HEK293 (cell line): ENCODE results near the gene RTN4IP1.

Experiments
- KLF8 ChIP-seq: fragments of 450-650 bp; formaldehyde crosslinking; IDR thresholded peaks from 2 replicates; pipeline ENCODE4 v1.5.1; 2016; ENCODE audit warnings: missing biosample characterization, missing genetic modification characterization
- ZNF292 ChIP-seq: fragments of 450-650 bp; formaldehyde crosslinking; IDR thresholded peaks from 2 replicates; pipeline ENCODE4 v1.5.1; 2016; ENCODE audit warnings: low read depth, missing biosample characterization, missing genetic modification characterization, borderline replicate concordance
- TF ChIP-seq, protein P1 (sequence below): fragments of 450-650 bp; formaldehyde crosslinking; IDR thresholded peaks from 2 replicates; pipeline ENCODE4 v1.5.1; 2016; ENCODE audit warnings: missing biosample characterization, missing genetic modification characterization

DNA sequence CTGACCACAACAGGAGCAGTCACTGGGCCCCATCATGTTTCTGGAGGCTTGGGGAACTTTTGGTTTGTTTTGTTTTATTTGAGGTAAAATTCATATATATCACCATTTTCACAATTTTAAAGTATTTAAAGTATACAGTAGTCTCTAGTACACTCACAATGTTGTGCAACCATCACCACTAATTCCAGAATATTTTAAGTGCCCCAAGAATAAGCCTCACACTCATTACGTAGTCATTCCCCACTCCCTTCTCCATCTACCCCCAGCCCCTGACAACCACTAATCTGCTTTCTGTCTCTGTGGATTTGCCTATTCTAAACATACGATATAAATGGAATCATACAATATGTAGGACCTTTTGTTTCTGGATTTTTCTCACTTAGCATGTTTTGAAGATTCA is 29.0 kb downstream of the RTN4IP1 start:
- TF ChIP-seq, protein P1, sequence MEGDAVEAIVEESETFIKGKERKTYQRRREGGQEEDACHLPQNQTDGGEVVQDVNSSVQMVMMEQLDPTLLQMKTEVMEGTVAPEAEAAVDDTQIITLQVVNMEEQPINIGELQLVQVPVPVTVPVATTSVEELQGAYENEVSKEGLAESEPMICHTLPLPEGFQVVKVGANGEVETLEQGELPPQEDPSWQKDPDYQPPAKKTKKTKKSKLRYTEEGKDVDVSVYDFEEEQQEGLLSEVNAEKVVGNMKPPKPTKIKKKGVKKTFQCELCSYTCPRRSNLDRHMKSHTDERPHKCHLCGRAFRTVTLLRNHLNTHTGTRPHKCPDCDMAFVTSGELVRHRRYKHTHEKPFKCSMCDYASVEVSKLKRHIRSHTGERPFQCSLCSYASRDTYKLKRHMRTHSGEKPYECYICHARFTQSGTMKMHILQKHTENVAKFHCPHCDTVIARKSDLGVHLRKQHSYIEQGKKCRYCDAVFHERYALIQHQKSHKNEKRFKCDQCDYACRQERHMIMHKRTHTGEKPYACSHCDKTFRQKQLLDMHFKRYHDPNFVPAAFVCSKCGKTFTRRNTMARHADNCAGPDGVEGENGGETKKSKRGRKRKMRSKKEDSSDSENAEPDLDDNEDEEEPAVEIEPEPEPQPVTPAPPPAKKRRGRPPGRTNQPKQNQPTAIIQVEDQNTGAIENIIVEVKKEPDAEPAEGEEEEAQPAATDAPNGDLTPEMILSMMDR = no peak
- no peak for TF ChIP-seq ZNF292 (tag by site-specific recombination)
- TF ChIP-seq KLF8 (tag by site-specific recombination) = no peak
